GM10266 (cell line): ENCODE measurements around the gene SOWAHD.

Experiments
- DNase-seq: peaks from one replicate; pipeline ENCODE4 v3.0.0; 2012; ENCODE audit errors: extremely low spot score
- TF ChIP-seq, protein P1 (sequence below): IDR thresholded peaks from 2 replicates; pipeline ENCODE4 v1.5.1; 2012; ENCODE audit warnings: mild to moderate bottlenecking, low read depth; ENCODE audit not compliant: control insufficient read depth, insufficient read depth; ENCODE audit errors: missing control alignments

SOWAHD gene, protein sequence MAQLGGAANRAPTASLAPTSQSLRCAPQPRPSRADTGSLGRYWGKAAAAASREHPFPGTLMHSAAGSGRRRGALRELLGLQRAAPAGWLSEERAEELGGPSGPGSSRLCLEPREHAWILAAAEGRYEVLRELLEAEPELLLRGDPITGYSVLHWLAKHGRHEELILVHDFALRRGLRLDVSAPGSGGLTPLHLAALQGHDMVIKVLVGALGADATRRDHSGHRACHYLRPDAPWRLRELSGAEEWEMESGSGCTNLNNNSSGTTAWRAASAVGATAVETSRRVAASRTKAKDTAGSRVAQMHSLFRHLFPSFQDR

GRCh38 chrX:119757979-119758730, at the start of gene SOWAHD:
TSS of gene SOWAHD (plus strand) at chrX:119758588. CDS start at chrX:119758668, 80 bp downstream.
- TF ChIP-seq, protein P1, sequence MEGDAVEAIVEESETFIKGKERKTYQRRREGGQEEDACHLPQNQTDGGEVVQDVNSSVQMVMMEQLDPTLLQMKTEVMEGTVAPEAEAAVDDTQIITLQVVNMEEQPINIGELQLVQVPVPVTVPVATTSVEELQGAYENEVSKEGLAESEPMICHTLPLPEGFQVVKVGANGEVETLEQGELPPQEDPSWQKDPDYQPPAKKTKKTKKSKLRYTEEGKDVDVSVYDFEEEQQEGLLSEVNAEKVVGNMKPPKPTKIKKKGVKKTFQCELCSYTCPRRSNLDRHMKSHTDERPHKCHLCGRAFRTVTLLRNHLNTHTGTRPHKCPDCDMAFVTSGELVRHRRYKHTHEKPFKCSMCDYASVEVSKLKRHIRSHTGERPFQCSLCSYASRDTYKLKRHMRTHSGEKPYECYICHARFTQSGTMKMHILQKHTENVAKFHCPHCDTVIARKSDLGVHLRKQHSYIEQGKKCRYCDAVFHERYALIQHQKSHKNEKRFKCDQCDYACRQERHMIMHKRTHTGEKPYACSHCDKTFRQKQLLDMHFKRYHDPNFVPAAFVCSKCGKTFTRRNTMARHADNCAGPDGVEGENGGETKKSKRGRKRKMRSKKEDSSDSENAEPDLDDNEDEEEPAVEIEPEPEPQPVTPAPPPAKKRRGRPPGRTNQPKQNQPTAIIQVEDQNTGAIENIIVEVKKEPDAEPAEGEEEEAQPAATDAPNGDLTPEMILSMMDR: no peak
- no peak for DNase-seq

DNA sequence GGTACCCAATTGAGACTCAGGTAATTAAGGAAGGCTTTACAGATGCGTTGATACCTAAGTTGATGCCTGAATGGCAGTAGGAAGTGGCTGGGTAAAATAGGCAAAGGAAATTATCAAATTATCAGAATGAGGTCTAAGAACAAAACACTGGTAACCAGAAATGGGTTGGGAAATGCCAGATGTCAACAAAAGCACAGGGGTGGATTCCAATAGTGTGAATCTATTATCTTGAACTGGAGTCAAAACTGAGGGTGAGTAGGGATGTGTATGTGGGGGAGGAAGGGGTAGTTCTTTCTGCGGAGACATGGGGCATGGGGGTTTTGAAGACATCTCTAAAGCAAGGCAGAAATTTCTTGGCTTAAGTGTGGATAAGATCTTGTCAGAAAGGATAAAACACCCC, 49.5 kb upstream of the SOWAHD start:
- TF ChIP-seq, protein P1: no peak
- DNase-seq: no peak

DNA sequence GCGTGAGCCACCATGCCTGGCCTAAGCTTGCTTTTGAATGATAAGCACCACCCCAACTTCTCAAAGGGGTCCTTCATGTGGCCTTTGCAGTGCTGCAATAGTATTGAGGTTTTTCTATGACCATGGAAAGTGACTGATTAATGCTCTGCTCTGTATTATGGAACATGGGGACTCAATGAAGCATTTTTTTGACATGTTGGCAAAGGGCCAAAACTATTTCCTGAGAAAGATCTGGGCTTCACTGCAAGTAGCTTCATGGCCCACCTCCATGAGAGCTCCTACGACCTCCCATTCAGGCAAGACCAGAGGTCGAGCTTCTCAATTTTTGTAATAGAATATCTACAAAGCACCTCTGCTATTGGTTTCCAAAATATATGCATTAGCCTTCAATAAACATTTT, 48.8 kb upstream of the SOWAHD start:
- no peak for DNase-seq
- TF ChIP-seq, protein P1: no peak

- TF ChIP-seq, protein P1: no peak
- no peak for DNase-seq
Measured at GRCh38 chrX:119721487-119721886, 36.9 kb upstream of the SOWAHD start.

- no peak for DNase-seq
- TF ChIP-seq, protein P1: no peak
Measured at GRCh38 chrX:119721926-119722325, 36.5 kb upstream of the SOWAHD start.

GRCh38 chrX:119726900-119727555, 31.4 kb upstream of the SOWAHD start:
- TF ChIP-seq, protein P1: no peak
- no peak for DNase-seq
